Measurements from ENCODE around the gene AKR1C2.
"Not testable (repeated sequence)": the region's sequence is repeated elsewhere in the genome, so short reads cannot be mapped to it uniquely, and the experiment has no call there.

Gene AKR1C2

DNA sequence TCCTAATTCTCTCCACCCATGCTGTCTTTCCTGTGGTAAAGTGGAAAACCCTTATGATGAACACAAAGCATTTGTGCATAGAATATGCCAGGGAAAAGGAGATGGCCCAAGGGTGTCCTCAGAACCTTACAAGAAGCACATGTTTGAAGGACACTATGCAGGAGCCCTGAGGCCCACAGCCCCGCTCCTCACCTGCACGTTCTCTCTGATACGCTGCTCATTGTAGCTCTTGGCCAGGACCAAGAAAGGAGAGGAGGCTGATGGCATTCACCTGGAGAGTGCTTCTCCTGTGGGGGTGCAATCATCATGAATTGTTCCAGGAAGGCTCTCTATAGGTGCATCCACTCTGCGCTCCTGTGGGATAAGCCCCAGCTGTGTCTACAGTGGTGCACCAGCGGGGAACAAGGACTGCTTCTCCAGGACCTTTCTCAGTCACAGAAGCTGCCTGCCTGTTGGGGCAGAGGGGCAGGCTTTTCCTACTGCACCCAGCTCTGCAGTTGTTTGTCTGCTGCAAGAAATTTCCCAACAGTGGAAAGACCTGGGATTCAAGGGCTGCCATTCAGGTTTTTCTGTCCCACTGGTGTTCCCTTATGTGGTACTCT lies 19.9 kb downstream of the AKR1C2 start:
- TF ChIP-seq, protein P1, sequence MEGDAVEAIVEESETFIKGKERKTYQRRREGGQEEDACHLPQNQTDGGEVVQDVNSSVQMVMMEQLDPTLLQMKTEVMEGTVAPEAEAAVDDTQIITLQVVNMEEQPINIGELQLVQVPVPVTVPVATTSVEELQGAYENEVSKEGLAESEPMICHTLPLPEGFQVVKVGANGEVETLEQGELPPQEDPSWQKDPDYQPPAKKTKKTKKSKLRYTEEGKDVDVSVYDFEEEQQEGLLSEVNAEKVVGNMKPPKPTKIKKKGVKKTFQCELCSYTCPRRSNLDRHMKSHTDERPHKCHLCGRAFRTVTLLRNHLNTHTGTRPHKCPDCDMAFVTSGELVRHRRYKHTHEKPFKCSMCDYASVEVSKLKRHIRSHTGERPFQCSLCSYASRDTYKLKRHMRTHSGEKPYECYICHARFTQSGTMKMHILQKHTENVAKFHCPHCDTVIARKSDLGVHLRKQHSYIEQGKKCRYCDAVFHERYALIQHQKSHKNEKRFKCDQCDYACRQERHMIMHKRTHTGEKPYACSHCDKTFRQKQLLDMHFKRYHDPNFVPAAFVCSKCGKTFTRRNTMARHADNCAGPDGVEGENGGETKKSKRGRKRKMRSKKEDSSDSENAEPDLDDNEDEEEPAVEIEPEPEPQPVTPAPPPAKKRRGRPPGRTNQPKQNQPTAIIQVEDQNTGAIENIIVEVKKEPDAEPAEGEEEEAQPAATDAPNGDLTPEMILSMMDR (IDR thresholded peaks at IDR 0.05; ENCODE audit: insufficient read depth, missing control alignments): no peak
- no peak for DNase-seq (ENCODE audit: insufficient read length, low spot score)
- no peak for FAIRE-seq

DNA sequence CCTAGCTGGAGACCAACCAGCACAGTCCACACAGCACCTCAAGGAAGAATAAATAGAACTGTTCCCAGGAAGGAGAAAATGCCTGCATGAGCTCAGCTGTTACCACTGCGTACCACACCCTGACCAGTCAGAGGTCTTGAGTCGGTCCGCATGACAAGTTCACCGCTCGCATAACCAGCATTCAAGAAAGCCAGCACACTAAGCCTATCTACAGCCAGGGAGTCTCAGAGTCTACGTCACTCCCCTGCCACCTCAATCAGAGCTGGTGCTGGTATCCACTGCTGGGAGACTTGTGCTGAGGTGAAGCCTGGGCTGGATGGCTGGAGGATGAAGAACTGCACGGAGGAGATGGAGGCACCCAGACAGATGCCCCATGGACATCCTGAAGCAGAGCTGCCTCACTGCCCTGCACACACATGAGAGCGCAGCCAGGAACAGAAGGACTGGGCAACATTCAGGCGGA lies 20.9 kb downstream of the AKR1C2 start:
- FAIRE-seq: no peak
- TF ChIP-seq, protein P1 (IDR thresholded peaks at IDR 0.05; ENCODE audit: insufficient read depth, missing control alignments): no peak
- no peak for DNase-seq (ENCODE audit: insufficient read length, low spot score)

DNA sequence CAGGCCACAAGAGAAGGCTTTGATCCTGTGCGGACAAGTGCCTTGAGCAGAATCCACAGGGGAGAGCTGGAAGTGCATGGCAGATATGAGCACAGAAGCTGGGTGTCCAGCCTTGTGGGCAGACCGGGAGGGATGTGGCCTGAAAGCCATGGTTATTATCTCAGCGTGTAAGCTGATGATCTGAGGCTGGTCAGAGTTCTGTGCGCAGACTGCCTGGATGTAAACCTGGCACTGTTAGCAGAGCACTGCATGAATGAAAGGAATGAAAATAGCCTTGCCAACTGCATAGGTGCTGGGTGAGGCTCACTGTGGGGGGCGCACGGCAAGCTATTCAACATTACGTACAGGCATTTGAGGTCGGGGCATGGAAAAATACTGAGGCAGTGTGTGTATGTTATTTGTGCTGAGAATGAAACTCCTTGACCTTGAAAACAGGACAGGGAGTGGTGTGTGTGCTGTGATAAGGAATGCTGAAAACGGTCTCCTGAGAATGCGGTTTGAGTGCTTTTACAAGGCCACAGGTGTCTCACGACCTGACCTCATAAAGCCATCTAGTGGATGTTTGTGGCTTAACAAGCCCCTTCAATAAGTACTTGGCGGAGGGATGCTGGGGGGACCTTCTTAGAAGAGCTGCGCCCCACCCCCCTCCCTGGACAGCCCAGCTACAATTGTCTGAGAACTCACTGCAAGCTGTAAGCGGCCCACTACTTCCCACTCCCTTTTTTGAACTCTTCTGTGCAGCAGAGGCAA lies 21.8 kb downstream of the AKR1C2 start:
- DNase-seq (ENCODE audit: insufficient read length, low spot score): no peak
- no peak for FAIRE-seq

DNA sequence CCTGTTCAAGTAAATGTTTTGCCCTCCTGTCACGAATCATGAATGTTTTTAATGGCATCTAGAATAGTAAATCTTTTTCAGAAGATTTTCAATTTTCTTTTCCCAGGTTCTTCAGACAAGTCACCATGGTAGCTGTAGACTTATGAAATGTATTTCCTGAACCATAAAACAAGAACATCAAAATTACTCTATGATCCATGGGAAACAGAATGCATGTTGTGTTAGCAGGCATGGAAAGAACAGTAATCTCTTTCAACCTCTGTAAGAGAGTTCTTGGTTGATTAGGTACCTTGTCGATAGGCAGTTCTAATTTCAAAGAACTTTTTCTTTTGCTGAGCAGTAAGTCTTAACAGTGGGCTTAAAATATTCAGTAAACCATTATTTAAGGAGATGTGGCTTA lies 22.9 kb downstream of the AKR1C2 start:
- FAIRE-seq (no peak), DNase-seq (ENCODE audit: insufficient read length, low spot score) (no peak)
- TF ChIP-seq, protein P1 (IDR thresholded peaks at IDR 0.05; ENCODE audit: insufficient read depth, missing control alignments): no peak

More for the DNA sequence above, 21.8 kb downstream of the AKR1C2 start:
- TF ChIP-seq, protein P1 (IDR thresholded peaks at IDR 0.05; ENCODE audit: insufficient read depth, missing control alignments): peak; percentile 5

DNA sequence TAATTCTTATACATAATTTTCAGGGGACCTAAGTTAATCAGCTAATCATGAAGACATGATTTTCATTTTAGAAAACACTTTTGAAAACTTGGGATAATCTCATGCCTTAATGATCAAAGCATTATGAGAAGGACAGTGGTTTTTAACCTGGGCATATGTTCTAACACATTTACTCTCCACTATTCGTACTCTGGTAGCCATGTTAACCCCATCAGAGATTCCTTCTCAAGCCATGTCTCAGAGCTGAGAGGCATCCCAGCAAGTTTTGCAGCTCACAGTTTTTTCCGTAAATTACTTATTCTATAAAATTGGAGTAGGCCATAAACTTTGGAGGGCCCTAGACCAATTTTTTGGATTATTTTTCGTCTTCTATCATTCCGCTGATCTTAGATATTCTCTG lies 24.8 kb downstream of the AKR1C2 start:
- DNase-seq (ENCODE audit: insufficient read length, low spot score) (no peak), FAIRE-seq (no peak)
- TF ChIP-seq, protein P1 (IDR thresholded peaks at IDR 0.05; ENCODE audit: insufficient read depth, missing control alignments): no peak

DNA sequence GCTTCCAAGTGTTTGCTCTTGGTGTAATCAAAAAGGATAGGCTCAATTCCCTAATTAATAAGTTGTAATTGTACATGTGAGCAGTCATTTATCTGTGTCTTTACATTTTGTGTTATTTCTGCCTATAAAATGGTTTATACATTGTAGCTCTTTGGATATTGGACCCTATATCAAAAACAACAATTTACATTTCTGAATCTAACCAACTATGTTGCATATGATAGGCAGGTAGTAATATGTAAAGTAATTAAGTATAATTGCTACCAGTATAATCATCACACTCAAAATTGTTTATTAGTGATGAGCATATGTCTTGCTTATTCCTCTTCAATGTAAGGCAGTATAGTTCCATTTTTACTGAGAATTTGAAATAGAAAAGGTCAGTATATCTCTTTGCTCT lies 26.6 kb downstream of the AKR1C2 start:
- no peak for FAIRE-seq
- TF ChIP-seq, protein P1 (IDR thresholded peaks at IDR 0.05; ENCODE audit: insufficient read depth, missing control alignments): no peak
- no peak for DNase-seq (ENCODE audit: insufficient read length, low spot score)

DNA sequence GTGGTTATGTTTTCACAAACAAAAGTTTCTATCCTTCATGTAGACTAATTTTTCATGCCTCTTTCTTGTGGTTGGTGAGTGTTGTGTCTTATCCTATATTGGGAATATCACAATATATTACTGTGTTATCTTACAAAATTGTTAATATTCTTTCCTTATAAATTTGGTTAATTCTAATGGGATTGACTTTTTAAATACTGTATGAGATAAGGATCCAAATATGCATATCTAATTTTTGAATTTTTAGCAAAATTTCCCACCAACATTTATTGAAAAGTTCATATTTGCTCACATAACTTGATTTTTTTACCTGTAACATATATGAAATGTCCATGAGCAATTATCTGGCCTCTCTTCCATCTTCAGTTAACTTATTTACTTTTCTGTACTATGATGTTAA lies 29.3 kb downstream of the AKR1C2 start:
- not testable (repeated sequence) for DNase-seq (ENCODE audit: insufficient read length, low spot score); FAIRE-seq

DNA sequence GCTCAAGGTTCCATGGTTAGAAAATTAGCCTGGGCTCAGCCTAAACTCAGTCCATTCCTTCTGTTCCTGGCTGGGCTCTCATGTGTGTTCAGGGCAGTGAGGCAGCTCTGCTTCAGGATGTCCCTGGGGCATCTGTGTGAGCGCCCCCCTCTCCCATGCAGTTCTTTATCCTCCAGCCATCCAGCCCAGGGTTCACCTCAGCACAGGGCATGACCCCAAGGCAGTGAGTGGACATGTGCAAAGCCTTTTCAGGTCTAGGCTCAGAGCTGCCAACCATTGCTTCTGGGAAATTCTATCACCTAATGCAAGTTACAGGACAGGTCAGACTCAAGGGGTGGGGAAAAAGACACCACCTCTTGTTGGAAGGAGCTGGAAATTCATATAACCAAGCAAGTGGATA lies 30.4 kb downstream of the AKR1C2 start:
- FAIRE-seq; DNase-seq (ENCODE audit: insufficient read length, low spot score): not testable (repeated sequence)

DNA sequence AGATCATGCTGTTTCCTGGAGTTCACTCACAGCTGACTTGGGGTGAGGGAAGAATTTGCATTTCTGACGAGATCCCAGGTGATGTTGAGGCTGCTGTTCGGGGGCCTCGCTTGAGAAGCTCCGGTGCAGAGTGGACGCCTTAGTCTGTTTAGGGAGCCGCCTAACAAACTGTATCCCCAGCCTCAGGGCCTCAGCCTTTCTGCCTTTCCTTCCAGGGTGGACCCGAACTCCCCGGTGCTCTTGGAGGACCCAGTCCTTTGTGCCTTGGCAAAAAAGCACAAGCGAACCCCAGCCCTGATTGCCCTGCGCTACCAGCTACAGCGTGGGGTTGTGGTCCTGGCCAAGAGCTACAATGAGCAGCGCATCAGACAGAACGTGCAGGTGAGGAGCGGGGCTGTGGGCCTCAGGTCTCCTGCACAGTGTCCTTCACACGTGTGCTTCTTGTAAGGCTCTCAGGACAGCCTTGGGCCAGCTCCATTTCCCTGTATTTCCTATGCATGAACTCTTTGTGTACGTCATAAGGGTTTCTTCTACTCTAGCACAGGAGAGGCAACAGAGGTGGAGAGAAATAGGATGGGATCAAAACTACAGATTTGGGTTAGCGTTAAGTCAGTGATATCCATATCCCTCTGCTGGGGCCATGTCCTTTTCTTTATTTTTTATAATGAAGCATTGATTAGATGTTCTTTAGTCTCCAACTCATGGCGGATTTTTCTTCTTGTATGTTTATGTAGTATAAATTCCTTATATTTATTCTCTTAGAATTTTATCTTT lies 31.1 kb downstream of the AKR1C2 start:
- FAIRE-seq; DNase-seq (ENCODE audit: insufficient read length, low spot score): not testable (repeated sequence)

DNA sequence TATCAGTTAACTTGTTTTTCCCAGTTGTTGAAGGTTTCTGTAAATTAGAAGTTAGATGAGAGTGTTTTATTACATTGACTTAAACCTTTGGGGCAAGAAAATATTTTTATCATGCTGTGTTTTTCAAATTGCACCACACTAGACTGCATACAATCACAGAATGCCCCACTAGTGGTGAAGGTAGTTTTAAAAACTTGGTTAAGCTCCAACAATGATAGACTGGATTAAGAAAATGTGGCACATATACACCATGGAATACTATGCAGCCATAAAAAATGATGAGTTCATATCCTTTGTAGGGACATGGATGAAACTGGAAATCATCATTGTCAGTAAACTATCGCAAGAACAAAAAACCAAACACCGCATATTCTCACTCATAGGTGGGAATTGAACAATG lies 33.3 kb downstream of the AKR1C2 start:
- DNase-seq (ENCODE audit: insufficient read length, low spot score); FAIRE-seq: not testable (repeated sequence)

DNA sequence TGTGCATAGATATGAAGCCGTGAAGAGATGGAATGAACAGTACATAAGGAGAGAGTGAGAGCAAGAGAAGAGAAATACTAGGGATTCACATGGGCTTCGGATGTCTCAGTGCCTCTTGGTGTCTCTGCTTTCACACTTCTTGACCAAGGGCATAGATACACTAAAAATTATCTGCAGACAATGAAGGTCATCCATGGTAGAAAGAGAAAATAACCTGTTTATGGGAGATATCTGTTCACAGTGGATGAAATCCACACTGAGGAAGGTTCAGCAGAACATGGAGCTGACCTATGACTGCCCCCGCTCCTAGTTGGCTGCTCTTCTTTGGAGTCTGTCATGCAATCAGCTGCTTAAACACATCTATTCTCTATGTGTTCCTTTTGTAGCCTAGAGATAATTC lies 34.4 kb downstream of the AKR1C2 start:
- DNase-seq (ENCODE audit: insufficient read length, low spot score); FAIRE-seq: not testable (repeated sequence)

All from D721Med (cell line).